Measurements from ENCODE around the gene SH3D19.
"Not testable (repeated sequence)": the region's sequence is repeated elsewhere in the genome, so short reads cannot be mapped to it uniquely, and the experiment has no call there.

The SH3D19 gene

GRCh38 chr4:151340751-151341385, 15.5 kb upstream of the SH3D19 start:
- no peaks in the 10 kb centered on the region for H3K27me3 ChIP-seq (ENCODE audit: control insufficient read depth, insufficient read depth, low read length)
- no peak overlapping the region for H3K27ac ChIP-seq (ENCODE audit: low read depth, low read length)
- H3K36me3 ChIP-seq (ENCODE audit: control insufficient read depth, insufficient read depth, low read length), result no peaks in the 10 kb centered on the region
- H3K9ac ChIP-seq (ENCODE audit: low read depth, low read length), result no peak overlapping the region
- H3K9me3 ChIP-seq (ENCODE audit: control insufficient read depth, insufficient read depth, low read length), result no peaks in the 10 kb centered on the region
- 0 out of 2 replicates have a peak, but pooled peaks cover 1% of the 10 kb centered on the region for H3K4me1 ChIP-seq (ENCODE audit: control insufficient read depth, insufficient read depth, low read length)
- no peak overlapping the region for H3K4me3 ChIP-seq (ENCODE audit: low read depth, low read length)

- H3K4me1 ChIP-seq (ENCODE audit: control insufficient read depth, insufficient read depth, low read length), result no peaks in the 10 kb centered on the region
- H3K4me3 ChIP-seq (ENCODE audit: low read depth, low read length), result no peak overlapping the region
- no peak overlapping the region for H3K27ac ChIP-seq (ENCODE audit: low read depth, low read length)
- no peaks in the 10 kb centered on the region for H3K36me3 ChIP-seq (ENCODE audit: control insufficient read depth, insufficient read depth, low read length)
- no peaks in the 10 kb centered on the region for H3K9me3 ChIP-seq (ENCODE audit: control insufficient read depth, insufficient read depth, low read length)
- H3K27me3 ChIP-seq (ENCODE audit: control insufficient read depth, insufficient read depth, low read length), result no peaks in the 10 kb centered on the region
- H3K9ac ChIP-seq (ENCODE audit: low read depth, low read length), result no peak overlapping the region
Observed at GRCh38 chr4:151339467-151339866, 14.1 kb upstream of the SH3D19 start.

- Histone ChIP-seq H3K27ac (ENCODE audit: low read depth, low read length) (no peak overlapping the region), H3K4me1 (ENCODE audit: control insufficient read depth, insufficient read depth, low read length) (peaks cover 6% of the 10 kb centered on the region; the same call in 1 of the 2 replicates)
Observed at GRCh38 chr4:151331276-151332042, 6.1 kb upstream of the SH3D19 start.

GRCh38 chr4:151329217-151330007, 4.0 kb upstream of the SH3D19 start:
- H3K9ac ChIP-seq (ENCODE audit: low read depth, low read length), result no peak overlapping the region
- peaks cover 12% of the 10 kb centered on the region; the same call in 1 of the 2 replicates for H3K4me1 ChIP-seq (ENCODE audit: control insufficient read depth, insufficient read depth, low read length)
- no peaks in the 10 kb centered on the region for H3K36me3 ChIP-seq (ENCODE audit: control insufficient read depth, insufficient read depth, low read length)
- H3K27ac ChIP-seq (ENCODE audit: low read depth, low read length), result no peak overlapping the region
- H3K27me3 ChIP-seq (ENCODE audit: control insufficient read depth, insufficient read depth, low read length), result no peaks in the 10 kb centered on the region; the same call in 1 of the 2 replicates
- no peak overlapping the region for H3K4me3 ChIP-seq (ENCODE audit: low read depth, low read length)
- no peaks in the 10 kb centered on the region for H3K9me3 ChIP-seq (ENCODE audit: control insufficient read depth, insufficient read depth, low read length)

More at GRCh38 chr4:151331276-151332042, 6.1 kb upstream of the SH3D19 start:
- Histone ChIP-seq H3K9ac (ENCODE audit: low read depth, low read length) (no peak overlapping the region), H3K4me3 (ENCODE audit: low read depth, low read length) (no peak overlapping the region), H3K9me3 (ENCODE audit: control insufficient read depth, insufficient read depth, low read length) (no peaks in the 10 kb centered on the region), H3K36me3 (ENCODE audit: control insufficient read depth, insufficient read depth, low read length) (no peaks in the 10 kb centered on the region), H3K27me3 (ENCODE audit: control insufficient read depth, insufficient read depth, low read length) (no peaks in the 10 kb centered on the region)

GRCh38 chr4:151325949-151326246, 493 bp upstream of the SH3D19 start:
- H3K4me1 ChIP-seq (ENCODE audit: control insufficient read depth, insufficient read depth, low read length), result peaks cover 21% of the 10 kb centered on the region
- H3K4me3 ChIP-seq (ENCODE audit: low read depth, low read length), result peak overlapping the region; percentile 97
- H3K9ac ChIP-seq (ENCODE audit: low read depth, low read length), result peak overlapping the region; percentile 95; the same call in 1 of the 2 replicates
- H3K36me3 ChIP-seq (ENCODE audit: control insufficient read depth, insufficient read depth, low read length), result no peaks in the 10 kb centered on the region
- no peaks in the 10 kb centered on the region; the same call in 1 of the 2 replicates for H3K27me3 ChIP-seq (ENCODE audit: control insufficient read depth, insufficient read depth, low read length)
- no peaks in the 10 kb centered on the region for H3K9me3 ChIP-seq (ENCODE audit: control insufficient read depth, insufficient read depth, low read length)
- H3K27ac ChIP-seq (ENCODE audit: low read depth, low read length), result no peak overlapping the region

GRCh38 chr4:151324752-151325110, 674 bp downstream of the SH3D19 start:
- H3K27ac ChIP-seq (ENCODE audit: low read depth, low read length), result peak overlapping the region; percentile 95
- no peaks in the 10 kb centered on the region; the same call in 1 of the 2 replicates for H3K27me3 ChIP-seq (ENCODE audit: control insufficient read depth, insufficient read depth, low read length)
- H3K9ac ChIP-seq (ENCODE audit: low read depth, low read length), result peak overlapping the region; percentile 95
- H3K36me3 ChIP-seq (ENCODE audit: control insufficient read depth, insufficient read depth, low read length), result no peaks in the 10 kb centered on the region
- no peaks in the 10 kb centered on the region for H3K9me3 ChIP-seq (ENCODE audit: control insufficient read depth, insufficient read depth, low read length)
- H3K4me1 ChIP-seq (ENCODE audit: control insufficient read depth, insufficient read depth, low read length), result peaks cover 21% of the 10 kb centered on the region
- peak overlapping the region; percentile 97 for H3K4me3 ChIP-seq (ENCODE audit: low read depth, low read length)

- Histone ChIP-seq H3K36me3 (ENCODE audit: control insufficient read depth, insufficient read depth, low read length) (no peaks in the 10 kb centered on the region), H3K4me3 (ENCODE audit: low read depth, low read length) (peak overlapping the region; percentile 97), H3K4me1 (ENCODE audit: control insufficient read depth, insufficient read depth, low read length) (peaks cover 21% of the 10 kb centered on the region), H3K9ac (ENCODE audit: low read depth, low read length) (peak overlapping the region; percentile 49), H3K27me3 (ENCODE audit: control insufficient read depth, insufficient read depth, low read length) (no peaks in the 10 kb centered on the region; the same call in 1 of the 2 replicates), H3K27ac (ENCODE audit: low read depth, low read length) (peak overlapping the region; percentile 95), H3K9me3 (ENCODE audit: control insufficient read depth, insufficient read depth, low read length) (no peaks in the 10 kb centered on the region)
Observed at GRCh38 chr4:151324124-151324751, 1.2 kb downstream of the SH3D19 start.

- Histone ChIP-seq H3K36me3 (ENCODE audit: control insufficient read depth, insufficient read depth, low read length) (no peaks in the 10 kb centered on the region), H3K27ac (ENCODE audit: low read depth, low read length) (peak overlapping the region; percentile 95), H3K4me1 (ENCODE audit: control insufficient read depth, insufficient read depth, low read length) (peaks cover 21% of the 10 kb centered on the region), H3K27me3 (ENCODE audit: control insufficient read depth, insufficient read depth, low read length) (no peaks in the 10 kb centered on the region; the same call in 1 of the 2 replicates), H3K9ac (ENCODE audit: low read depth, low read length) (peak overlapping the region; percentile 49), H3K4me3 (ENCODE audit: low read depth, low read length) (peak overlapping the region; percentile 97), H3K9me3 (ENCODE audit: control insufficient read depth, insufficient read depth, low read length) (no peaks in the 10 kb centered on the region)
Observed at GRCh38 chr4:151323667-151324066, 1.7 kb downstream of the SH3D19 start.

- Histone ChIP-seq H3K9ac (ENCODE audit: low read depth, low read length) (no peak overlapping the region), H3K27ac (ENCODE audit: low read depth, low read length) (no peak overlapping the region), H3K27me3 (ENCODE audit: control insufficient read depth, insufficient read depth, low read length) (no peaks in the 10 kb centered on the region; the same call in 1 of the 2 replicates), H3K4me1 (ENCODE audit: control insufficient read depth, insufficient read depth, low read length) (peaks cover 21% of the 10 kb centered on the region), H3K4me3 (ENCODE audit: low read depth, low read length) (0 out of 2 replicates have a peak overlapping the region, but pooled peaks have one; percentile 97), H3K36me3 (ENCODE audit: control insufficient read depth, insufficient read depth, low read length) (no peaks in the 10 kb centered on the region), H3K9me3 (ENCODE audit: control insufficient read depth, insufficient read depth, low read length) (no peaks in the 10 kb centered on the region)
Observed at GRCh38 chr4:151322570-151322969, 2.8 kb downstream of the SH3D19 start.

- peaks cover 21% of the 10 kb centered on the region for H3K4me1 ChIP-seq (ENCODE audit: control insufficient read depth, insufficient read depth, low read length)
- H3K36me3 ChIP-seq (ENCODE audit: control insufficient read depth, insufficient read depth, low read length); H3K9me3 ChIP-seq (ENCODE audit: control insufficient read depth, insufficient read depth, low read length); H3K27ac ChIP-seq (ENCODE audit: low read depth, low read length); H3K27me3 ChIP-seq (ENCODE audit: control insufficient read depth, insufficient read depth, low read length); H3K4me3 ChIP-seq (ENCODE audit: low read depth, low read length); H3K9ac ChIP-seq (ENCODE audit: low read depth, low read length): not testable (repeated sequence)
Observed at GRCh38 chr4:151322161-151322560, 3.2 kb downstream of the SH3D19 start.

Data from HUES48 (cell line).